ENCODE results near the gene CNOT6.

DNA sequence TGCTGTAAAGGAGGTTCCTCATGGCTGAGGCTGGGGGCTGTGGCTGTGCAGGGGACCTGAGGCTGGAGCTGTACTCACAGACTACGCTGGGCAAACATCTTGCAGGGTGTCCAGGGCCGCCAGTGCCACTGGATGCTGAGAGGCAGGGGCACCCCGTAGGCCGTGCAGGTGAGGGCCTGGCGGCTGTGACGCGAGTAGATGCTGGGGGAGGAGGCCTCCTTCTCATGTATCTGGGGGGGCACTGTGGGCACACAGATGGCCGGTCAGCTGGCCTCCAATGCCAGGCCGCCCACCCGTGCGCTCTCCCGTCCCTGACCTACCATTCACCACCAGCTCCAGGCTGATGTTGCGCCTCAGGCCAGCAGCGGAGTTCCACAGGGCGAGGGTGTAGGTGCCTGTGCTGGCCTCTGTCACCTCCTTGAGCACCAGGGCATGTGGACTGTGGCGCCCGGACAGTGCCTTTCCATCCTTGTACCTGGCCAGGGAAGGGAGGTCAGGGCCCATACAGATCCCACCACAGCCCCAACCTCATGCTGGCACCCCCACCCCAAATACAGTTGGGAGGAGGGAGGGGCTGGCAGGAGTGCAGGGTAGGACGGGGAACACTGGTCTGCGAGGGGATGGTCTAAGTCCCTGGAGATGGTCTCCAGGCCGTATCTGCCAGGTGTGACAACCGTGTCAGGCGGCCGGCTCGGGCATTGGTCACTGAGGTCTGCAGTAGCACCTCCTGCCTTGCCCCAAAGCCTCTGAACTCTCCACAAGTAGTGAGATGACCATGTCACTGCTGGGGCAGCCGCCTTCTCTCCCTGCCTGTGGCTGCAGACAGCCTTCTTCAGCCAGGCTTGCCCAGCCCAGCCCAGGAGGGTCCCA is 131.8 kb downstream of the CNOT6 start:
- TF ChIP-seq, protein P1, sequence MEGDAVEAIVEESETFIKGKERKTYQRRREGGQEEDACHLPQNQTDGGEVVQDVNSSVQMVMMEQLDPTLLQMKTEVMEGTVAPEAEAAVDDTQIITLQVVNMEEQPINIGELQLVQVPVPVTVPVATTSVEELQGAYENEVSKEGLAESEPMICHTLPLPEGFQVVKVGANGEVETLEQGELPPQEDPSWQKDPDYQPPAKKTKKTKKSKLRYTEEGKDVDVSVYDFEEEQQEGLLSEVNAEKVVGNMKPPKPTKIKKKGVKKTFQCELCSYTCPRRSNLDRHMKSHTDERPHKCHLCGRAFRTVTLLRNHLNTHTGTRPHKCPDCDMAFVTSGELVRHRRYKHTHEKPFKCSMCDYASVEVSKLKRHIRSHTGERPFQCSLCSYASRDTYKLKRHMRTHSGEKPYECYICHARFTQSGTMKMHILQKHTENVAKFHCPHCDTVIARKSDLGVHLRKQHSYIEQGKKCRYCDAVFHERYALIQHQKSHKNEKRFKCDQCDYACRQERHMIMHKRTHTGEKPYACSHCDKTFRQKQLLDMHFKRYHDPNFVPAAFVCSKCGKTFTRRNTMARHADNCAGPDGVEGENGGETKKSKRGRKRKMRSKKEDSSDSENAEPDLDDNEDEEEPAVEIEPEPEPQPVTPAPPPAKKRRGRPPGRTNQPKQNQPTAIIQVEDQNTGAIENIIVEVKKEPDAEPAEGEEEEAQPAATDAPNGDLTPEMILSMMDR (IDR thresholded peaks at IDR 0.05) = no peak
- no peak for TF ChIP-seq POLR2A (IDR thresholded peaks at IDR 0.05)
